ENCODE measurements around the gene SPATA21.

Gene SPATA21

DNA sequence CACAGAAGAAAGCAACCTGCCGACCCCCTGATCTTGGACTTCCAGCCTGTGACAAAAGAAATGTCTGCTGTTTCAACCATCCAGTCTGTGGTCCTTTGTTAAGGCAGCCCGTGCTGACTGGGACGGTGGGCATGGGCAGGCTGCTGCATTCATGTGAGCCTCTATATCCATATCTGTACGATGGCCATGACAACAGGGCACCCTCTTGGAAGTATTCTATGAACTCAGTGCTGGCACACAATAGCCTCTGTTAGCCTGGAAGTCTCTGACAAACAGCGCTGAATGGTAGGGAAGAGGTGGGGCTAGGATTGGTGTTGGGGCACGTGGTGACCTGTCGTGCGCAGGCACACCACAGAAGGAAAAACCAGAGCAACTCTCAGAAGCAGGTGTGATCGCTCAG is 30.4 kb downstream of the SPATA21 start:
- DNase-seq: no peak
- TF ChIP-seq CTCF (IDR thresholded peaks at IDR 0.05; ENCODE audit: borderline replicate concordance, extremely low read depth, low read length, poor library complexity, severe bottlenecking): no peak
- no peak for TF ChIP-seq EZH2 (IDR thresholded peaks at IDR 0.05; ENCODE audit: borderline replicate concordance, low read depth, low read length, severe bottlenecking)
- no peak for ATAC-seq (ENCODE audit: insufficient read depth, low read depth)

DNA sequence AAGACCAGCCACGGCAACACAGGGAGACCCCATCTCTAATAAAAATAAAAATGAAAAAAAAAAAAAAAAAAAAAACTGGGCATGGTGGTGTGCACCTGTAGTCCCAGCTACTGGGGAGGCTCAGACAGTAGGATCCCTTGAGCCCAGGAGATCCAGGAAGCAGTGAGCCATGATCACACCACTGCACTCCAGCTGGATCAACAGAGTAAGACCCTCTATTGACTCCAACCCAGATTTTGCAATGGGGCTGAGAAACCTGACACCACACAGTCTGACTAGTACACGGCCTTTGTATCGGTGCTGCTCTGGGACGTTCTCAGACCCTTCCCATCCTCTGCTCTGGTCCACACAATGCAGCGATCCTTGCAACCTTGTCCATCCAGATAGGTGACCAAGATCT is 31.8 kb downstream of the SPATA21 start:
- ATAC-seq (ENCODE audit: insufficient read depth, low read depth) (no peak), DNase-seq (no peak)
- H3K9ac ChIP-seq (ENCODE audit: low read depth, low read length): no peak overlapping the region
- TF ChIP-seq EZH2 (IDR thresholded peaks at IDR 0.05; ENCODE audit: borderline replicate concordance, low read depth, low read length, severe bottlenecking): no peak
- 0 out of 2 replicates have a peak, but pooled peaks cover under 1% of the 10 kb centered on the region for H3K36me3 ChIP-seq (ENCODE audit: insufficient read depth, low read length)
- no peak overlapping the region for H2AFZ ChIP-seq (ENCODE audit: low read depth, low read length)
- no peaks in the 10 kb centered on the region for H3K79me2 ChIP-seq (ENCODE audit: insufficient read depth, low read length)
- H3K4me3 ChIP-seq (ENCODE audit: low read depth in 1 of 2, low read length in 2 of 2): no peak overlapping the region
- no peak overlapping the region for H3K27ac ChIP-seq (ENCODE audit: low read length)
- no peaks in the 10 kb centered on the region; the same call in 1 of the 2 replicates for H4K20me1 ChIP-seq (ENCODE audit: insufficient read depth, low read length)
- H3K9me3 ChIP-seq (ENCODE audit: insufficient read depth, low read length, severe bottlenecking): no peaks in the 10 kb centered on the region
- H3K4me2 ChIP-seq (ENCODE audit: insufficient read depth, low read length): no peak overlapping the region
- H3K27me3 ChIP-seq (ENCODE audit: insufficient read depth, low read length, poor library complexity): no peaks in the 10 kb centered on the region
- no peaks in the 10 kb centered on the region for H3K4me1 ChIP-seq (ENCODE audit: insufficient read depth, low read length)

More for the DNA sequence above, 30.4 kb downstream of the SPATA21 start:
- no peaks in the 10 kb centered on the region; the same call in 1 of the 2 replicates for H4K20me1 ChIP-seq (ENCODE audit: insufficient read depth, low read length)
- H3K79me2 ChIP-seq (ENCODE audit: insufficient read depth, low read length): no peaks in the 10 kb centered on the region
- no peaks in the 10 kb centered on the region for H3K9me3 ChIP-seq (ENCODE audit: insufficient read depth, low read length, severe bottlenecking)
- no peak overlapping the region for H3K9ac ChIP-seq (ENCODE audit: low read depth, low read length)
- H3K4me3 ChIP-seq (ENCODE audit: low read depth in 1 of 2, low read length in 2 of 2): no peak overlapping the region
- H3K27ac ChIP-seq (ENCODE audit: low read length): no peak overlapping the region
- H3K27me3 ChIP-seq (ENCODE audit: insufficient read depth, low read length, poor library complexity): peaks cover 2% of the 10 kb centered on the region
- H2AFZ ChIP-seq (ENCODE audit: low read depth, low read length): no peak overlapping the region
- no peaks in the 10 kb centered on the region for H3K36me3 ChIP-seq (ENCODE audit: insufficient read depth, low read length)
- H3K4me1 ChIP-seq (ENCODE audit: insufficient read depth, low read length): no peaks in the 10 kb centered on the region
- no peak overlapping the region for H3K4me2 ChIP-seq (ENCODE audit: insufficient read depth, low read length)

- Histone ChIP-seq H3K36me3 (ENCODE audit: insufficient read depth, low read length) (peaks cover 19% of the 10 kb centered on the region), H3K9me3 (ENCODE audit: insufficient read depth, low read length, severe bottlenecking) (no peaks in the 10 kb centered on the region), H3K27me3 (ENCODE audit: insufficient read depth, low read length, poor library complexity) (no peaks in the 10 kb centered on the region), H3K4me2 (ENCODE audit: insufficient read depth, low read length) (no peak overlapping the region), H3K4me3 (ENCODE audit: low read depth in 1 of 2, low read length in 2 of 2) (no peak overlapping the region), H3K79me2 (ENCODE audit: insufficient read depth, low read length) (no peaks in the 10 kb centered on the region), H3K4me1 (ENCODE audit: insufficient read depth, low read length) (no peaks in the 10 kb centered on the region), H3K9ac (ENCODE audit: low read depth, low read length) (no peak overlapping the region), H3K27ac (ENCODE audit: low read length) (no peak overlapping the region), H2AFZ (ENCODE audit: low read depth, low read length) (no peak overlapping the region), H4K20me1 (ENCODE audit: insufficient read depth, low read length) (peaks cover 10% of the 10 kb centered on the region)
- TF ChIP-seq CTCF (IDR thresholded peaks at IDR 0.05; ENCODE audit: borderline replicate concordance, extremely low read depth, low read length, poor library complexity, severe bottlenecking) (no peak), EZH2 (IDR thresholded peaks at IDR 0.05; ENCODE audit: borderline replicate concordance, low read depth, low read length, severe bottlenecking) (no peak)
- DNase-seq (no peak), ATAC-seq (ENCODE audit: insufficient read depth, low read depth) (no peak)
Measured at GRCh38 chr1:16402742-16403141, 34.5 kb downstream of the SPATA21 start.

DNA sequence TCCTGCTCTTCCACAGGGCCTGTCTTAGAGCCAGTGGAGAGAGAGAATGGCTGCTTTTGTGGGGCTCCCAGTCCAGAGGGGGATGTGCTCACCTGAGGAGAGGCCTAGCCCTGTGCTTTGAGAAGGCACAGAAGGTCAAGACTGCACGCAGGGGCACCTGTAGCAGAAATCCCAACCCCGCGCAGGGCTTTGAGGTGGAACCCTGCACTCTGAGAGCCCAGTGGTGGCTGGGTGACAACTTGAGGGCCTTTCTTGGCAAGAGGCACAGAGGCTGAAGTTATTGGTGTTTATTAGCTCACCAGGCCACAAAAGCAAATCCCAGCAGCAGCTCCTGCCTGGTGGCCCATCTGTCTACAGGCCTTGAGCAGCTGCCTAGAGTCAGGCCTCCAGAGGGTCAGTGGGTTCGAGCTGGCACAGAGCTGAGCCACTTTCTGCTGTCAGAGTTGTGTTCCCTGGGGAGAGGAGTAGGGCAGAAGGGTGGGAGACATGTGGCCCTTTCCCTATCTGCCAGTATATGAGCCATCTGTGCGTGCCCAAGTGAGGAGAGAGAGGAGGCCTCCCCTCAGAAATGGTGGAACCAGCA is 38.8 kb downstream of the SPATA21 start:
- no peak overlapping the region for H3K27ac ChIP-seq (ENCODE audit: low read length)
- H3K9ac ChIP-seq (ENCODE audit: low read depth, low read length): no peak overlapping the region
- DNase-seq (no peak), ATAC-seq (ENCODE audit: insufficient read depth, low read depth) (no peak)
- no peak overlapping the region for H3K4me3 ChIP-seq (ENCODE audit: low read depth in 1 of 2, low read length in 2 of 2)
- H2AFZ ChIP-seq (ENCODE audit: low read depth, low read length): no peak overlapping the region
- no peak overlapping the region for H3K4me2 ChIP-seq (ENCODE audit: insufficient read depth, low read length)
- no peaks in the 10 kb centered on the region for H3K9me3 ChIP-seq (ENCODE audit: insufficient read depth, low read length, severe bottlenecking)
- TF ChIP-seq CTCF (IDR thresholded peaks at IDR 0.05; ENCODE audit: borderline replicate concordance, extremely low read depth, low read length, poor library complexity, severe bottlenecking) (no peak), EZH2 (IDR thresholded peaks at IDR 0.05; ENCODE audit: borderline replicate concordance, low read depth, low read length, severe bottlenecking) (no peak)
- H3K4me1 ChIP-seq (ENCODE audit: insufficient read depth, low read length): no peaks in the 10 kb centered on the region
- H3K79me2 ChIP-seq (ENCODE audit: insufficient read depth, low read length): peaks cover 12% of the 10 kb centered on the region
- no peaks in the 10 kb centered on the region for H3K27me3 ChIP-seq (ENCODE audit: insufficient read depth, low read length, poor library complexity)
- peaks cover 37% of the 10 kb centered on the region for H4K20me1 ChIP-seq (ENCODE audit: insufficient read depth, low read length)
- peaks cover 62% of the 10 kb centered on the region for H3K36me3 ChIP-seq (ENCODE audit: insufficient read depth, low read length)

Data from DND-41 (cell line).